Ishikawa (cell line): ENCODE results near the gene LTBP4.

Experiments used
- CEBPB ChIP-seq: IDR thresholded peaks from 2 replicates; pipeline ENCODE4 v1.6.1; 2012
- EP300 ChIP-seq: IDR thresholded peaks from 2 replicates; pipeline ENCODE4 v1.6.1; 2012; ENCODE audit warnings: borderline replicate concordance
- FOXM1 ChIP-seq: IDR thresholded peaks from 2 replicates; pipeline ENCODE4 v1.6.1; 2012; ENCODE audit warnings: low read depth, borderline replicate concordance
- RAD21 ChIP-seq: IDR thresholded peaks from 2 replicates; pipeline ENCODE4 v1.6.1; 2012; ENCODE audit warnings: low read depth
- TAF1 ChIP-seq: IDR thresholded peaks from 2 replicates; pipeline ENCODE4 v1.6.1; 2012; ENCODE audit warnings: low read depth, mild to moderate bottlenecking
- TCF12 ChIP-seq: IDR thresholded peaks from 2 replicates; pipeline ENCODE4 v1.6.1; 2012; ENCODE audit warnings: low read depth
- TEAD4 ChIP-seq: IDR thresholded peaks from 2 replicates; pipeline ENCODE4 v1.6.1; 2012
- YY1 ChIP-seq: IDR thresholded peaks from 2 replicates; pipeline ENCODE4 v1.6.1; 2012; ENCODE audit warnings: low read depth
- TF ChIP-seq, protein P1 (sequence below): IDR thresholded peaks from 2 replicates; pipeline ENCODE4 v1.6.1; 2012
- TF ChIP-seq, protein P2 (sequence below): IDR thresholded peaks from 2 replicates; pipeline ENCODE4 v1.6.1; 2012; ENCODE audit warnings: low read depth, mild to moderate bottlenecking

DNA sequence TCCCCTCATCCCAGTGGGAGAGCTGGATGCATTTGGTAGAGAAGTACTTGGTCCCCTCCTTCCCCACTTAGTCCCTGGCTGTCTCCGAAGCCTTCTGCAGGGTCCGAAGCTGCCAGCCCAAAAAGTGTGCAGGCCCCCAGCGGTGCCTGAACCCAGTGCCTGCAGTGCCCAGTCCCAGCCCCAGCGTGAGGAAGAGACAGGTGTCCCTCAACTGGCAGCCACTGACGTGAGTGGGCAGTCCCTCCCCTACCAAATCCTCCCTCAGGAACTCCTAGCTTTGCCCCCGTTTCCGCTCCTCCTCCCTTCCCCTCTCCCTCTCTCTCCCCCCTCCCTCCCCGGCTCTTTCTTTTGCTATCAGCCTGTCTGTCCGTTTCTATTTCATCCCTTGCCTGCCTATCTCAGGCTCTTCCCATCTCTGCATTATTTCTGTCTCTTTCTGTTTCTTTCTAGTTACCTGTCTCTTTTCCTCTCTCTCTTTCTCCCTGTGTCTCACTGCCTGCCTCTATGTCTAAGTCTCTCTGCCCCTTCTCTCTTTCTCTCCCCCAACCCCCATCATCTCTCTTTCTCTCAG, 1.8 kb upstream of the LTBP4 start:
- TF ChIP-seq, protein P1, sequence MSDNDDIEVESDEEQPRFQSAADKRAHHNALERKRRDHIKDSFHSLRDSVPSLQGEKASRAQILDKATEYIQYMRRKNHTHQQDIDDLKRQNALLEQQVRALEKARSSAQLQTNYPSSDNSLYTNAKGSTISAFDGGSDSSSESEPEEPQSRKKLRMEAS = no peak
- no peak for TF ChIP-seq EP300
- TF ChIP-seq RAD21 = no peak
- no peak for TF ChIP-seq YY1
- no peak for TF ChIP-seq CEBPB
- no peak for TF ChIP-seq TAF1
- TF ChIP-seq, protein P2, sequence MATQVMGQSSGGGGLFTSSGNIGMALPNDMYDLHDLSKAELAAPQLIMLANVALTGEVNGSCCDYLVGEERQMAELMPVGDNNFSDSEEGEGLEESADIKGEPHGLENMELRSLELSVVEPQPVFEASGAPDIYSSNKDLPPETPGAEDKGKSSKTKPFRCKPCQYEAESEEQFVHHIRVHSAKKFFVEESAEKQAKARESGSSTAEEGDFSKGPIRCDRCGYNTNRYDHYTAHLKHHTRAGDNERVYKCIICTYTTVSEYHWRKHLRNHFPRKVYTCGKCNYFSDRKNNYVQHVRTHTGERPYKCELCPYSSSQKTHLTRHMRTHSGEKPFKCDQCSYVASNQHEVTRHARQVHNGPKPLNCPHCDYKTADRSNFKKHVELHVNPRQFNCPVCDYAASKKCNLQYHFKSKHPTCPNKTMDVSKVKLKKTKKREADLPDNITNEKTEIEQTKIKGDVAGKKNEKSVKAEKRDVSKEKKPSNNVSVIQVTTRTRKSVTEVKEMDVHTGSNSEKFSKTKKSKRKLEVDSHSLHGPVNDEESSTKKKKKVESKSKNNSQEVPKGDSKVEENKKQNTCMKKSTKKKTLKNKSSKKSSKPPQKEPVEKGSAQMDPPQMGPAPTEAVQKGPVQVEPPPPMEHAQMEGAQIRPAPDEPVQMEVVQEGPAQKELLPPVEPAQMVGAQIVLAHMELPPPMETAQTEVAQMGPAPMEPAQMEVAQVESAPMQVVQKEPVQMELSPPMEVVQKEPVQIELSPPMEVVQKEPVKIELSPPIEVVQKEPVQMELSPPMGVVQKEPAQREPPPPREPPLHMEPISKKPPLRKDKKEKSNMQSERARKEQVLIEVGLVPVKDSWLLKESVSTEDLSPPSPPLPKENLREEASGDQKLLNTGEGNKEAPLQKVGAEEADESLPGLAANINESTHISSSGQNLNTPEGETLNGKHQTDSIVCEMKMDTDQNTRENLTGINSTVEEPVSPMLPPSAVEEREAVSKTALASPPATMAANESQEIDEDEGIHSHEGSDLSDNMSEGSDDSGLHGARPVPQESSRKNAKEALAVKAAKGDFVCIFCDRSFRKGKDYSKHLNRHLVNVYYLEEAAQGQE = no peak
- TF ChIP-seq FOXM1 = no peak
- no peak for TF ChIP-seq TCF12
- no peak for TF ChIP-seq TEAD4
